GM12864 (cell line): ENCODE data around the gene MRPS15.
"Not testable (repeated sequence)": the region's sequence is repeated elsewhere in the genome, so short reads cannot be mapped to it uniquely, and the experiment has no call there.

ENCODE experiments used
- DNase-seq: peaks from one replicate; pipeline ENCODE4 v3.0.0-alpha.2; 2011; ENCODE audit warnings: low read depth
- H3K4me3 ChIP-seq: 2 replicates; pipeline ENCODE4 v1.5.1; 2011; ENCODE audit warnings: mild to moderate bottlenecking, low read depth, low read length, control low read depth
- TF ChIP-seq, protein P1 (sequence below): IDR thresholded peaks from 2 replicates; pipeline ENCODE4 v1.5.1; 2011; ENCODE audit warnings: low read depth, mild to moderate bottlenecking, moderate library complexity, low read length, control low read depth, inconsistent platforms; ENCODE audit errors: missing control alignments

MRPS15 gene

GRCh38 chr1:36503733-36504132 is 39.5 kb upstream of the MRPS15 start:
- DNase-seq: no peak
- TF ChIP-seq, protein P1, sequence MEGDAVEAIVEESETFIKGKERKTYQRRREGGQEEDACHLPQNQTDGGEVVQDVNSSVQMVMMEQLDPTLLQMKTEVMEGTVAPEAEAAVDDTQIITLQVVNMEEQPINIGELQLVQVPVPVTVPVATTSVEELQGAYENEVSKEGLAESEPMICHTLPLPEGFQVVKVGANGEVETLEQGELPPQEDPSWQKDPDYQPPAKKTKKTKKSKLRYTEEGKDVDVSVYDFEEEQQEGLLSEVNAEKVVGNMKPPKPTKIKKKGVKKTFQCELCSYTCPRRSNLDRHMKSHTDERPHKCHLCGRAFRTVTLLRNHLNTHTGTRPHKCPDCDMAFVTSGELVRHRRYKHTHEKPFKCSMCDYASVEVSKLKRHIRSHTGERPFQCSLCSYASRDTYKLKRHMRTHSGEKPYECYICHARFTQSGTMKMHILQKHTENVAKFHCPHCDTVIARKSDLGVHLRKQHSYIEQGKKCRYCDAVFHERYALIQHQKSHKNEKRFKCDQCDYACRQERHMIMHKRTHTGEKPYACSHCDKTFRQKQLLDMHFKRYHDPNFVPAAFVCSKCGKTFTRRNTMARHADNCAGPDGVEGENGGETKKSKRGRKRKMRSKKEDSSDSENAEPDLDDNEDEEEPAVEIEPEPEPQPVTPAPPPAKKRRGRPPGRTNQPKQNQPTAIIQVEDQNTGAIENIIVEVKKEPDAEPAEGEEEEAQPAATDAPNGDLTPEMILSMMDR: no peak
- H3K4me3 ChIP-seq: no peak overlapping the region

DNA sequence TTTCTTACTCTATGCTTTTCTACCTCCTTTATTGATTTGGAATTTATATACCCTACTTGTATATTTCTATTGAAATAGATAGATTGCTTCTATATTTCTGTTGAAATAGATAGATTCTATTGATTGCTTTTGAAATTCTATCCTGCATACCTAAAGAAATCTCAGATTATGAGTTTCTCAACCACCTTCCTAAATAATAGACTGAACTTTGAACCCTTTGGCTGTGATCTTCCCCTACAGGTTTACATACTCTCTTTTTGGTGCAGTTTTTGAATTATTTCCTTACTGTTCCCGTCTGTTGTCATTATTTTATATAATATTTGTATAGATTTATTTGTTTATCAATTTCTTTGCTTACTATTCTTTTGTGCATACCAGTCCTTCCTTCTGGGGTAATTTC is 39.0 kb upstream of the MRPS15 start:
- H3K4me3 ChIP-seq: no peak overlapping the region
- DNase-seq: no peak
- TF ChIP-seq, protein P1: no peak

- DNase-seq: no peak
- TF ChIP-seq, protein P1: no peak
- H3K4me3 ChIP-seq: no peak overlapping the region
These were observed 38.4 kb upstream of the MRPS15 start for GRCh38 chr1:36502616-36503015.

- not testable (repeated sequence) for H3K4me3 ChIP-seq, DNase-seq
These were observed 37.7 kb upstream of the MRPS15 start for GRCh38 chr1:36501911-36502310.

GRCh38 chr1:36497207-36497606 is 33.0 kb upstream of the MRPS15 start:
- DNase-seq: no peak
- TF ChIP-seq, protein P1: no peak
- H3K4me3 ChIP-seq: no peak overlapping the region

- TF ChIP-seq, protein P1: no peak
- no peak overlapping the region for H3K4me3 ChIP-seq
- DNase-seq: no peak
These were observed 30.8 kb upstream of the MRPS15 start for GRCh38 chr1:36494971-36495370.

GRCh38 chr1:36493524-36493923 is 29.3 kb upstream of the MRPS15 start:
- DNase-seq: no peak

More at GRCh38 chr1:36493524-36493923, 29.3 kb upstream of the MRPS15 start:
- TF ChIP-seq, protein P1: no peak
- no peak overlapping the region for H3K4me3 ChIP-seq
